PC-3 (cell line): ENCODE results near the gene PAPPA. TPM values are rescaled to one million over a fixed set of nuclear protein-coding genes. Genes with fewer than 3 reads are reported as not detected.

Source experiments
- ATAC-seq: fragments of 200-7000 bp; cut with Tn5 transposase; 2 replicates; pipeline ENCODE4 v1.9.1; 2020; ENCODE audit warnings: mild to moderate bottlenecking, moderate library complexity
- BruUV-seq: library from RNA; stranded (reverse); fragments of 400-500 nt; replicated peaks from 2 replicates; lab custom pipeline; 2021; lab: Mats Ljungman, UMichigan
- CTCF ChIA-PET: fragments of 300-600 bp; sonication (Branson Sonifier 250); formaldehyde crosslinking; loops from one replicate; lab custom pipeline; 2022; ENCODE audit warnings: antibody characterized with exemption; lab: Charles Lee
- POLR2A ChIA-PET: fragments of 300-600 bp; sonication (Branson Sonifier 250); formaldehyde crosslinking; loops from one replicate; lab custom pipeline; 2022; ENCODE audit warnings: antibody characterized with exemption; ENCODE audit not compliant: unreplicated experiment; lab: Charles Lee
- DNase-seq: peaks from one replicate; pipeline ENCODE4 v3.0.0-alpha.2; 2015
- H2AFZ ChIP-seq: fragments of 300-600 bp; sonication (generic); 2 replicates; pipeline ENCODE4 v1.6.0; 2016; ENCODE audit warnings: antibody characterized with exemption, low read length
- H3F3A ChIP-seq: fragments of 300-600 bp; sonication (generic); one replicate; pipeline ENCODE4 v1.6.0; 2017; ENCODE audit warnings: antibody characterized with exemption, low read length, control low read depth, mild to moderate bottlenecking; ENCODE audit not compliant: unreplicated experiment
- H3K27ac ChIP-seq: fragments of 300-600 bp; sonication (generic); 2 replicates; pipeline ENCODE4 v1.5.1; 2016; ENCODE audit warnings: mild to moderate bottlenecking, low read length
- H3K27me3 ChIP-seq: fragments of 300-600 bp; sonication (generic); 2 replicates; pipeline ENCODE4 v1.6.1; 2016; ENCODE audit warnings: low read length, mixed read lengths
- H3K36me3 ChIP-seq: fragments of 300-600 bp; sonication (generic); 2 replicates; pipeline ENCODE4 v1.6.1; 2016; ENCODE audit warnings: low read depth, mixed run types, low read length, mixed read lengths
- H3K4me1 ChIP-seq: fragments of 300-600 bp; sonication (generic); 2 replicates; pipeline ENCODE4 v1.5.1; 2016; ENCODE audit warnings: low read length; ENCODE audit not compliant: insufficient read depth
- H3K4me2 ChIP-seq: fragments of 300-600 bp; sonication (generic); 2 replicates; pipeline ENCODE4 v1.6.0; 2016; ENCODE audit warnings: low read length
- H3K4me3 ChIP-seq: fragments of 300-600 bp; sonication (generic); 2 replicates; pipeline ENCODE4 v1.5.1; 2016; ENCODE audit warnings: mild to moderate bottlenecking, low read length, mixed read lengths
- H3K79me2 ChIP-seq: fragments of 300-600 bp; sonication (generic); 2 replicates; pipeline ENCODE4 v1.6.1; 2017; ENCODE audit warnings: low read length, mixed read lengths
- H3K9ac ChIP-seq: fragments of 300-600 bp; sonication (generic); 2 replicates; pipeline ENCODE4 v1.6.0; 2016; ENCODE audit warnings: mild to moderate bottlenecking, low read length
- H3K9me2 ChIP-seq: fragments of 300-600 bp; sonication (generic); replicated peaks from 2 replicates; pipeline ENCODE4 v1.6.1; 2016; ENCODE audit warnings: mixed run types, low read length, mixed read lengths
- H3K9me3 ChIP-seq: fragments of 300-600 bp; sonication (generic); 2 replicates; pipeline ENCODE4 v1.6.1; 2016; ENCODE audit warnings: low read length, mixed read lengths
- H4K20me1 ChIP-seq: fragments of 300-600 bp; sonication (generic); 2 replicates; pipeline ENCODE4 v1.6.1; 2016; ENCODE audit warnings: low read length, mixed read lengths
- CTCF ChIP-seq: fragments of 300-600 bp; sonication (generic); conservative IDR thresholded peaks from 2 replicates; pipeline ENCODE4 v1.5.1; 2017; ENCODE audit warnings: antibody characterized with exemption, low read depth, mild to moderate bottlenecking, low read length
- EZH2 ChIP-seq: fragments of 300-600 bp; sonication (generic); IDR thresholded peaks from one replicate; pipeline ENCODE4 v1.6.1; 2017; ENCODE audit warnings: antibody characterized with exemption, mild to moderate bottlenecking, low read length; ENCODE audit not compliant: unreplicated experiment
- EZH2phosphoT487 ChIP-seq: fragments of 300-600 bp; sonication (generic); IDR thresholded peaks from 2 replicates; pipeline ENCODE4 v1.6.1; 2018; ENCODE audit warnings: mild to moderate bottlenecking, antibody characterized with exemption, low read length, borderline replicate concordance
- intact Hi-C: fragments of 100-400 bp; cut with micrococcal nuclease; formaldehyde crosslinking; loops from 2 replicates; pipeline ENCODE4 v1.9.0; 2023
- total RNA-seq: library from RNA; depleted of rRNA; stranded (reverse); fragments of >200 nt; gene quantifications from 2 replicates; pipeline ENCODE4 v1.2.3, GENCODE V29; 2014

The PAPPA gene
- total RNA-seq, 1 experiment from 2014 or later: not detected

DNA sequence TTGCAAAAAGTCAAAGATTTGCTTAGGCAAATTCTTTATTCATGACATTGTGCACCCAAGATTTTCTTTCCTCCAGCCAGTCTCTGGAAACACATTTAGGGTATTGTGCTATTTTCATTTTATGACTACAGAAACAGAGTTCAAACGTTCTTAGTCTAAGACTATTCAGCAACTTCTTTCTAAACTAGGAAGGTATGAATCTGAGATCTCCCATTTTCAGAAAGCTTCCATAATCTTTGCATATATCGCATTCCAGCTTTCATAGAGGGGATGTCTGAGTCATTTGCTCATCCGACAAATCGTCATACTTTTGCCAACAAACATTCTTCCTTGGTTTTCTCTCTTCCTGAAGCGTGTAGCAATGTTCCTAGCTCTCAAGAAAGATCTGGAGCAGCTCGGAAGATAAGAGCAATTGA is 1.6 kb upstream of the PAPPA start:
- Histone ChIP-seq H3K27ac (peak overlapping the region; percentile 34), H4K20me1 (no peaks in the 10 kb centered on the region), H3K36me3 (no peaks in the 10 kb centered on the region), H3K9ac (no peak overlapping the region), H3F3A (no peaks in the 10 kb centered on the region), H3K9me3 (no peaks in the 10 kb centered on the region), H3K4me3 (0 out of 2 replicates have a peak overlapping the region, but pooled peaks have one; percentile 9), H3K9me2 (no peaks in the 10 kb centered on the region), H3K79me2 (no peaks in the 10 kb centered on the region), H3K4me2 (peak overlapping the region; percentile 60; the same call in 1 of the 2 replicates), H3K27me3 (no peaks in the 10 kb centered on the region), H2AFZ (peak overlapping the region; percentile 38; the same call in 1 of the 2 replicates), H3K4me1 (peaks cover 18% of the 10 kb centered on the region)
- DNase-seq: peak; percentile 50
- ChIA-PET CTCF (no interaction called here), POLR2A (no interaction called here)
- ATAC-seq: no peak
- intact Hi-C loops: loop anchor here (5.0 kb wide), 2 partner anchors 460 to 560 kb away; no protein-coding TSS in a partner anchor
- TF ChIP-seq CTCF: no peak
- no peak for TF ChIP-seq EZH2phosphoT487
- TF ChIP-seq EZH2: no peak
- BruUV-seq: no TSS peak

GRCh38 chr9:116152390-116152789 is 1.2 kb upstream of the PAPPA start:
- ChIA-PET CTCF (no interaction called here), POLR2A (interaction anchor here (0.6 kb wide), 1 partner anchor 15 kb away, joined by 4 read pairs; no protein-coding TSS in a partner anchor)
- 0 out of 2 replicates have a peak overlapping the region, but pooled peaks have one; percentile 9 for H3K4me3 ChIP-seq
- no peaks in the 10 kb centered on the region for H3K36me3 ChIP-seq
- peak overlapping the region; percentile 60; the same call in 1 of the 2 replicates for H3K4me2 ChIP-seq
- H3K4me1 ChIP-seq: peaks cover 19% of the 10 kb centered on the region
- BruUV-seq: no TSS peak
- no peaks in the 10 kb centered on the region for H3K27me3 ChIP-seq
- intact Hi-C loops: loop anchor here (5.0 kb wide), 2 partner anchors 460 to 560 kb away; no protein-coding TSS in a partner anchor
- no peaks in the 10 kb centered on the region for H3K9me2 ChIP-seq
- ATAC-seq: no peak
- H3F3A ChIP-seq: no peaks in the 10 kb centered on the region
- DNase-seq: peak; percentile 37
- no peak overlapping the region for H3K9ac ChIP-seq
- peak overlapping the region; percentile 38; the same call in 1 of the 2 replicates for H2AFZ ChIP-seq
- TF ChIP-seq EZH2 (no peak), CTCF (peak; percentile 48; the same call in 1 of the 2 replicates)
- peak overlapping the region; percentile 34 for H3K27ac ChIP-seq
- no peaks in the 10 kb centered on the region for H3K9me3 ChIP-seq
- no peaks in the 10 kb centered on the region for H3K79me2 ChIP-seq
- H4K20me1 ChIP-seq: no peaks in the 10 kb centered on the region
